Measurements from ENCODE around the gene PTPN1.

Gene PTPN1

DNA sequence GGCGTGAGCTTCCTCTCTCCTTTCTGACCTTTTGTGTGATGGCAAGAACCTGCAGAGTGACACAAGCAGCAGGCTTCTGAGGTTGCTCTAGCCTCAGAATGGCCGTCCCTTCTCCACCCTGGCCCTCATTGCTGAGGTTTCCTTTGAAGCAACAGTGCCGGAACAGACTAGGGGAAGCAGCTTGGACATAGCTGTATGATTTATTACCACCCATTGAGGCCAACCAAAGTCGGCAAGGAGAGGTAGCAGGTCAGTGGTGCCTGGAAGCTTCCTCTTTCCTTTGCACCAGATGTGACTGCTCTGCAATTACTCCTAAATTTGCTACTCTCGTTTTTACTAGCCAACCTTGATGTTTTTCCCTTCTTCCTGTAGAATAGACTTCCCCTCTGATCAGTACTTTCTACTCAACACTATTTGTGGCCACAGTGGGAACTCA, 31.4 kb downstream of the PTPN1 start:
- Histone ChIP-seq H3K27ac (ENCODE audit: insufficient read depth, low read depth, low read length, poor library complexity, severe bottlenecking) (no peak overlapping the region), H3K27me3 (ENCODE audit: control insufficient read depth, insufficient read depth, low read length, poor library complexity, severe bottlenecking) (no peaks in the 10 kb centered on the region), H3K36me3 (ENCODE audit: control insufficient read depth, insufficient read depth, low read length) (no peaks in the 10 kb centered on the region), H3K9me3 (ENCODE audit: control insufficient read depth, low read length) (no peaks in the 10 kb centered on the region), H3K4me1 (ENCODE audit: control insufficient read depth, insufficient read depth, low read length) (no peaks in the 10 kb centered on the region), H3K4me3 (ENCODE audit: insufficient read depth, low read depth, low read length) (no peak overlapping the region)
- WGBS, 2 experiments: 93 to 94% methylated on average over 5 of the region's 5 CpGs

DNA sequence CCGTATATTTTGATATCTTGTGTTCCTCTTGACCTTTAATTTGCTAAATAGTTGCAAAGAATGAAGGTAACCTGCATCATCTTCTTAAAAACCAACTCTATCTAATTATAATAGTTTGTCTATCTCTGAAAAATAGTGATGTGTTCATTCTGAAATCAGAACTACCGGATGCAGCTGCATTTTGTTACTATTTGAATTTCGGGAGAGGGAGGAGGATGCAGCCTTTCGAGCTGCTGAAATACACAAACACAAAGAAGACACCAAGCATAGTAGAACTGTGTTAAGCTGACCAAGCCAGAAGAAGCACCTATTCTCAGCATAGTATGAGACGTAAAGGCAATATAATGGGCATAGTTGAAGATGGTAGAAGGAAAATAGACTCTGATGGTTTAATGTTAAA, 33.1 kb downstream of the PTPN1 start:
- no peak overlapping the region for H3K4me3 ChIP-seq (ENCODE audit: insufficient read depth, low read depth, low read length)
- H3K27ac ChIP-seq (ENCODE audit: insufficient read depth, low read depth, low read length, poor library complexity, severe bottlenecking): no peak overlapping the region
- H3K27me3 ChIP-seq (ENCODE audit: control insufficient read depth, insufficient read depth, low read length, poor library complexity, severe bottlenecking): no peaks in the 10 kb centered on the region
- WGBS, 2 experiments: 92 to 97% methylated on average over 4 of the region's 5 CpGs
- no peaks in the 10 kb centered on the region for H3K9me3 ChIP-seq (ENCODE audit: control insufficient read depth, low read length)
- no peaks in the 10 kb centered on the region for H3K36me3 ChIP-seq (ENCODE audit: control insufficient read depth, insufficient read depth, low read length)
- H3K4me1 ChIP-seq (ENCODE audit: control insufficient read depth, insufficient read depth, low read length): no peaks in the 10 kb centered on the region

DNA sequence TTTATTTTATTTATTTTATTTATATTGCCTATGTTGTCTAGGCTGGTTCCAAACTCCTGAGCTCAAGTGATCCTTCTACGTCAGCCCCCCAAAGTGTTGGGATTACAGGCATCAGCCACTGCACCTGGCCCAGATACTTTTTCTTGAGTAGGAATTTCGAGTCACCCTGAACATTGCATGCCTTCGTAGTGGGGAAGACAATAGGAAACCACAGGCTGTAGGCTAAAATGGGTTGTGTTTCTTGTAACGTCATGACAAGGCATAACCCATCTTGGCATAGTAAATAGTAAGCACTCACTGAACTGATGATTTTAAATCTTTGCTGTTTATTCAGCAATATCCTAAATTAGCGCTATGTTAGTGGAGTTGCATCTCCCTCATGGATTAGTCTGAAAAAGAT, 34.9 kb downstream of the PTPN1 start:
- no peaks in the 10 kb centered on the region for H3K27me3 ChIP-seq (ENCODE audit: control insufficient read depth, insufficient read depth, low read length, poor library complexity, severe bottlenecking)
- H3K9me3 ChIP-seq (ENCODE audit: control insufficient read depth, low read length): no peaks in the 10 kb centered on the region
- no peaks in the 10 kb centered on the region for H3K4me1 ChIP-seq (ENCODE audit: control insufficient read depth, insufficient read depth, low read length)
- H3K27ac ChIP-seq (ENCODE audit: insufficient read depth, low read depth, low read length, poor library complexity, severe bottlenecking): no peak overlapping the region
- no peak overlapping the region for H3K4me3 ChIP-seq (ENCODE audit: insufficient read depth, low read depth, low read length)
- 89 to 90% methylated on average over 5 of the region's 5 CpGs for WGBS, 2 experiments
- no peaks in the 10 kb centered on the region for H3K36me3 ChIP-seq (ENCODE audit: control insufficient read depth, insufficient read depth, low read length)

DNA sequence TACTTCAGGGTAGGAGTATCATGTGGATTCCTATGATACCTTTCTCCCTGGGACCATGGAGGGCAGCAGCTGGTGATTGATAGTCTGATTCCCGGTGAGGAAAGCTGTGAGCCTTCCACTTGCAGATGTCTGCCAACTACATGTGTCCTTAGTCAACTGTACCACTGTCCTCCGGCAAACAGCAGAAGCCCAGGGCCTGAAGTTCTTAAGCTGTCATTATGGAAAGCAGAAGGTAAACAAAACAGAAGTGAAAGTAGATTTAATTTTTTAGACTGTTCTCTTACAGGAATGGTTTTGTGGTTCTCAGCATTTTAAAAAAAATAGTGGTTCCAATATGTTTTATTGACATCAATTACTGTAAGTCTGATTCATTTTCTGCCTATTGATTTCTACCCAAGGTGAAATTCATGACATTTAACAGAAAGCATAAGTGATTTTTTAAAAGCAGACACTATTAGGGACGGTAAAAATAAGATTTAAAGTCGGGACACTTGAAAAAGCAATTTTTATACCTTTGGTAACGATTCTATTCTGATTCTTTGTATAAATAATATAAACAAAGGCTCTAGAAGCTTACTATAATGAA, 36.6 kb downstream of the PTPN1 start:
- no peaks in the 10 kb centered on the region for H3K36me3 ChIP-seq (ENCODE audit: control insufficient read depth, insufficient read depth, low read length)
- WGBS, 2 experiments: 92 to 97% methylated on average over 2 to 5 of the region's 5 CpGs
- H3K27ac ChIP-seq (ENCODE audit: insufficient read depth, low read depth, low read length, poor library complexity, severe bottlenecking): no peak overlapping the region
- H3K4me3 ChIP-seq (ENCODE audit: insufficient read depth, low read depth, low read length): no peak overlapping the region
- no peaks in the 10 kb centered on the region for H3K27me3 ChIP-seq (ENCODE audit: control insufficient read depth, insufficient read depth, low read length, poor library complexity, severe bottlenecking)
- no peaks in the 10 kb centered on the region for H3K4me1 ChIP-seq (ENCODE audit: control insufficient read depth, insufficient read depth, low read length)
- no peaks in the 10 kb centered on the region for H3K9me3 ChIP-seq (ENCODE audit: control insufficient read depth, low read length)

DNA sequence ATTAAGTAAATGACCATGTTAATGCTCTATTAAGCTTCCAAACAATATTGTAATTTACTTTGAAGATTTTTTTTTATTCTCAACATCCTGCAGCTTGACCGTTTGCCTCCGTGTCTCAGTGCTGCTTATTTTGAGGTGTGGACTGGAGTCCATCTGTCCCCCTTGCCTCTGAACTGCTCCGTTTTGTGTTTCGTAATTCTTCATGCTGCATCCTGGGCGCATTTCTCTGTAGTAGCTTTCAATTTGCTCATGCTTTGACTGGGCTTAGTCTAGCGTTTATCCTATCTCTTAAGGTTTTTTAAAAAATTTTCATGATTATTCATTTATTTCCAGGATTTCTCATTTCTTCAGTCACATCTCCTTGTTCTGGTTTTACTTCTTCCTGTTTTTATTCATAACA, 37.8 kb downstream of the PTPN1 start:
- no peaks in the 10 kb centered on the region for H3K4me1 ChIP-seq (ENCODE audit: control insufficient read depth, insufficient read depth, low read length)
- H3K27ac ChIP-seq (ENCODE audit: insufficient read depth, low read depth, low read length, poor library complexity, severe bottlenecking): no peak overlapping the region
- H3K4me3 ChIP-seq (ENCODE audit: insufficient read depth, low read depth, low read length): no peak overlapping the region
- H3K36me3 ChIP-seq (ENCODE audit: control insufficient read depth, insufficient read depth, low read length): no peaks in the 10 kb centered on the region
- no peaks in the 10 kb centered on the region for H3K27me3 ChIP-seq (ENCODE audit: control insufficient read depth, insufficient read depth, low read length, poor library complexity, severe bottlenecking)
- no peaks in the 10 kb centered on the region for H3K9me3 ChIP-seq (ENCODE audit: control insufficient read depth, low read length)
- 85 to 90% methylated on average over 6 of the region's 6 CpGs for WGBS, 2 experiments

DNA sequence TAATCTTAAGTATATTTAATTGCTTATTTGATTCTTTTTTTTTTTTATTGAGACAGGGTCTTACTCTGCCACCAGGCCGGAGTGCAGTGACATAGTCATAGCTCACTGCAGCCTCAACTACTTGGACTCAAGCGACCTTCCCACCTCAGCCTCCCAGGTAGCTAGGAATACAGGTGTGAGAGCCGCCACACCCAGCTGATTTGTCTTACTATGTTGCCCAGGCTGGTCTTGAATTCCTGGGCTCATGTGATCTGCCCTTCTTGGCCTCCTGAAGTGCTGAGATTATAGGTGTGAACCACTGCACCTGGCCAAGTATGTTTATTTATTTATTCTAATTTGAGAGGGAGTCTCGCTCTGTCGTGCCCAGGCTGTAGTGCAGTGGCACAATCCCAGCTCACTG, 38.2 kb downstream of the PTPN1 start:
- H3K36me3 ChIP-seq (ENCODE audit: control insufficient read depth, insufficient read depth, low read length): no peaks in the 10 kb centered on the region
- no peak overlapping the region for H3K4me3 ChIP-seq (ENCODE audit: insufficient read depth, low read depth, low read length)
- H3K27me3 ChIP-seq (ENCODE audit: control insufficient read depth, insufficient read depth, low read length, poor library complexity, severe bottlenecking): no peaks in the 10 kb centered on the region
- H3K9me3 ChIP-seq (ENCODE audit: control insufficient read depth, low read length): no peaks in the 10 kb centered on the region
- no peaks in the 10 kb centered on the region for H3K4me1 ChIP-seq (ENCODE audit: control insufficient read depth, insufficient read depth, low read length)
- 90 to 93% methylated on average over 5 of the region's 5 CpGs for WGBS, 2 experiments
- H3K27ac ChIP-seq (ENCODE audit: insufficient read depth, low read depth, low read length, poor library complexity, severe bottlenecking): no peak overlapping the region

DNA sequence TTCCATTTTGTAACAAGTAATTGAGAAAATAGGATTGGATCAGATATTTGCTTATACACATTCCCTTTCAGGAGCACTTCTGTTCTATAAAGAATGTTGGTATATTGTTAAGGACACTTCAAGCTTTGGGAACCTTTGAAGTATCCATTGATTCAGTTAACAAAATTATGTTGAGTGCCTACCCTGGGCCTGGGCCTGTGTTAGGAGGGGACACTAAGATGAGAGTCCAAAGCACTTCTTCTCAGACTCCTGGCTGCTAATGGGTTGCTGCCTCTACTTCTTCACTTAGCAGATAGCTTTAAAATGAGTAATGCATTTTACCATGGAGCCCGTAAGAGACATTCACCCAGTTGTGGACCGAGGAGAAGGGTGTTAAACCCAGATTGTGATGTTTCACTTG, 40.3 kb downstream of the PTPN1 start:
- Histone ChIP-seq H3K27me3 (ENCODE audit: control insufficient read depth, insufficient read depth, low read length, poor library complexity, severe bottlenecking) (no peaks in the 10 kb centered on the region), H3K4me3 (ENCODE audit: insufficient read depth, low read depth, low read length) (no peak overlapping the region), H3K9me3 (ENCODE audit: control insufficient read depth, low read length) (no peaks in the 10 kb centered on the region), H3K4me1 (ENCODE audit: control insufficient read depth, insufficient read depth, low read length) (no peaks in the 10 kb centered on the region), H3K36me3 (ENCODE audit: control insufficient read depth, insufficient read depth, low read length) (no peaks in the 10 kb centered on the region), H3K27ac (ENCODE audit: insufficient read depth, low read depth, low read length, poor library complexity, severe bottlenecking) (no peak overlapping the region)
- WGBS, 2 experiments: 94 to 95% methylated on average over 2 of the region's 2 CpGs

DNA sequence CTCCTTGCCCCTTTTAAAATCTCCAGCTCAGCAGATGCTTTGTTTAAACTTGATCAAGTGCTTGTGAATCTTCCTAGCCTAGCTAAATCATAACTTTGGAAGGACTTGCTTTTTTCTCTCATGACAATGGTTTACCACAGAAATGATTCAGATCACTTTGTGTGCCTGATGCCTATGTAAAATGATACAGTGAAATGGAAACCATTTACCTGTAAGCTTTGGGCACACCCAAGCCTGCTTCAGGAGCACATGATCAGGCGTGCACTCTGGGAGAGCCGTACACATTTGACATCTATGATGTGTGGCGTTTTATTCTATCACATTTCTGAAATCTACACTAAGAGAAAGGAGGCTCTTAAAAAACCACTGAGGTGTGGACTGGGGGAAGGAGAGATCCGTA, 41.1 kb downstream of the PTPN1 start:
- H3K27me3 ChIP-seq (ENCODE audit: control insufficient read depth, insufficient read depth, low read length, poor library complexity, severe bottlenecking): no peaks in the 10 kb centered on the region
- WGBS, 2 experiments: 89 to 97% methylated on average over 3 to 4 of the region's 4 CpGs
- H3K9me3 ChIP-seq (ENCODE audit: control insufficient read depth, low read length): no peaks in the 10 kb centered on the region
- H3K4me1 ChIP-seq (ENCODE audit: control insufficient read depth, insufficient read depth, low read length): no peaks in the 10 kb centered on the region
- no peaks in the 10 kb centered on the region for H3K36me3 ChIP-seq (ENCODE audit: control insufficient read depth, insufficient read depth, low read length)
- H3K27ac ChIP-seq (ENCODE audit: insufficient read depth, low read depth, low read length, poor library complexity, severe bottlenecking): no peak overlapping the region
- H3K4me3 ChIP-seq (ENCODE audit: insufficient read depth, low read depth, low read length): no peak overlapping the region

DNA sequence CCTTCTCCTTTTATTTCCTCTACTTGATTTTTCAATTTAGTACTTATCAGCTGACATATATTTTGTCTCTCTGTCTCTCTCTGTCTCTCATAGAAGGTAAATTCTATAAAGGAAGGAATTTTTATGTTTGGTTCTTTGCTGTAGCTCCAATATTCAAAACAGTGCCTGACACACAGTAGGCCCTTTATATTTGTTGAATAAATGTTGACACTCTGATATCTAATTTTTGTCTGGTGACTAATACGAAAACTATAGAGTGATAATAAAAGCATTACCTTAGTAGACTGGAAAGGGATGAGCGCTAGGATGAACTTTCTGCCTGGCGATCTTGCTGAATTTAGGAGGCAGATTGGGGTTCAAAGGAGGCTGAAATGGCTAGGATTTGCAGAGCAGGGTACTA, 42.8 kb downstream of the PTPN1 start:
- WGBS, 2 experiments: 97% methylated on average over 3 of the region's 3 CpGs
- Histone ChIP-seq H3K36me3 (ENCODE audit: control insufficient read depth, insufficient read depth, low read length) (no peaks in the 10 kb centered on the region), H3K27ac (ENCODE audit: insufficient read depth, low read depth, low read length, poor library complexity, severe bottlenecking) (no peak overlapping the region), H3K27me3 (ENCODE audit: control insufficient read depth, insufficient read depth, low read length, poor library complexity, severe bottlenecking) (no peaks in the 10 kb centered on the region), H3K4me3 (ENCODE audit: insufficient read depth, low read depth, low read length) (no peak overlapping the region), H3K9me3 (ENCODE audit: control insufficient read depth, low read length) (no peaks in the 10 kb centered on the region), H3K4me1 (ENCODE audit: control insufficient read depth, insufficient read depth, low read length) (no peaks in the 10 kb centered on the region)

DNA sequence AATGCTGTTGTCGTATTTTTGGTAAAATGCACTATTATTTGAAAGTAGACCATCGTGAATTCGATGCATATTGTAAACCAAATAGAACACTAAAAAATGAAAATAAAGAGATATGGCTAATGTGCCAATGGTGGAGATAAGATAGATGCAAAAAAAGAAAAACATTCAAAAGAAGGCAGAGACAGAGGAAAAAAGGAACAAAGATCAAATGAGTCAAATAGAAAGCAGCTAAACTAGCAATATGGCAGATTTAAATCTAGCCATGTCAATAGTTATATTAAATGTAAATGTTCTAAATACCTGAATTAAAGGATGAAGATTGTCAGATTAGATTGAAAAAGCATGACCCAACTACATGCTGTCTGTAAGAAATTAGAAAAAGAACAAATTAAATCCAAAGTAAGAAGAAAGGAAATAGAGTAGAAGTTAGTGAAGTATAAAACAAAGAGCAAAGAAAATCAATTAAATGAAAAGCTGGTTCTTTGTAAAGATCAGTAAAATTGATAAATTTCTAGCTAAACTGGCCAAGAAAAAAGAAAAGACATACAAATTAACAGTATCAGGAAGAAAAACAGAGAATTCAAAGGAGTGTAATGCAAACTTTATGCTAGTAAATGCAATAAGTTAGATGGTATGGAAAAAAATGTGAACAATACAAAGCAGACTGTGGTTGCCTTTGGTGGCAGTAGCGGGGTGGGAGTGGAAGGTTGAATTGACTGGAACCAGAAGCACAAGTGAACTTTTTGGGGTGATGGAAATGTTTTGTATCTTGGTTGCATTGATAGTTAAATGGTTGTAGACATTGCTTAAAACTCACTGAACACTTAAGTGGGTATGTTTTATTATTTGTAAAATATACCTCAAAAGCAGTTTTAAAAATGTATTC, 44.8 kb downstream of the PTPN1 start:
- Histone ChIP-seq H3K9me3 (ENCODE audit: control insufficient read depth, low read length) (no peaks in the 10 kb centered on the region), H3K27me3 (ENCODE audit: control insufficient read depth, insufficient read depth, low read length, poor library complexity, severe bottlenecking) (no peaks in the 10 kb centered on the region), H3K4me1 (ENCODE audit: control insufficient read depth, insufficient read depth, low read length) (no peaks in the 10 kb centered on the region), H3K36me3 (ENCODE audit: control insufficient read depth, insufficient read depth, low read length) (no peaks in the 10 kb centered on the region), H3K27ac (ENCODE audit: insufficient read depth, low read depth, low read length, poor library complexity, severe bottlenecking) (no peak overlapping the region), H3K4me3 (ENCODE audit: insufficient read depth, low read depth, low read length) (no peak overlapping the region)
- 96 to 99% methylated on average over 4 of the region's 4 CpGs for WGBS, 2 experiments
